Karpas-422 (cell line): Measurements from ENCODE around the gene DOCK7. TPM values are rescaled to one million over a fixed set of nuclear protein-coding genes. Genes with fewer than 3 reads are reported as not detected.
"Not testable (repeated sequence)": the region's sequence is repeated elsewhere in the genome, so short reads cannot be mapped to it uniquely, and the experiment has no call there.

Experiments
- DNase-seq: peaks from one replicate; pipeline ENCODE4 v3.0.0-alpha.2; 2015
- H2AFZ ChIP-seq: fragments of 200-600 bp; sonication (generic); 2 replicates; pipeline ENCODE4 v1.6.1; 2014; ENCODE audit warnings: antibody characterized with exemption, low read length, mixed read lengths
- H3K27ac ChIP-seq: fragments of 200-600 bp; sonication (generic); 2 replicates; pipeline ENCODE4 v1.5.1; 2014; ENCODE audit warnings: mild to moderate bottlenecking, low read length, moderate library complexity
- H3K27me3 ChIP-seq: fragments of 200-600 bp; sonication (generic); 2 replicates; pipeline ENCODE4 v1.6.1; 2014; ENCODE audit warnings: low read length, mixed read lengths
- H3K36me3 ChIP-seq: fragments of 200-600 bp; sonication (generic); 2 replicates; pipeline ENCODE4 v1.6.1; 2014; ENCODE audit warnings: low read length, mixed read lengths; ENCODE audit not compliant: insufficient read depth
- H3K4me1 ChIP-seq: fragments of 200-600 bp; sonication (generic); 2 replicates; pipeline ENCODE4 v1.6.1; 2014; ENCODE audit warnings: mild to moderate bottlenecking, low read length, mixed read lengths
- H3K4me2 ChIP-seq: fragments of 200-600 bp; sonication (generic); 2 replicates; pipeline ENCODE4 v1.6.1; 2014; ENCODE audit warnings: low read length, low read depth, mild to moderate bottlenecking; ENCODE audit not compliant: poor library complexity, severe bottlenecking
- H3K4me3 ChIP-seq: fragments of 200-600 bp; sonication (generic); 2 replicates; pipeline ENCODE4 v1.5.1; 2014; ENCODE audit warnings: mild to moderate bottlenecking, antibody characterized with exemption, low read length, mixed read lengths
- H3K79me2 ChIP-seq: fragments of 200-600 bp; sonication (generic); 2 replicates; pipeline ENCODE4 v1.6.1; 2014; ENCODE audit warnings: mild to moderate bottlenecking, low read length, mixed read lengths
- H3K9ac ChIP-seq: fragments of 200-600 bp; sonication (generic); 2 replicates; pipeline ENCODE4 v1.6.0; 2014; ENCODE audit warnings: low read length
- H3K9me2 ChIP-seq: fragments of 200-600 bp; sonication (generic), shearing (Covaris generic); replicated peaks from 2 replicates; pipeline ENCODE4 v1.6.0; 2014; ENCODE audit warnings: mild to moderate bottlenecking, low read length, moderate library complexity; ENCODE audit not compliant: insufficient read depth
- H3K9me3 ChIP-seq: fragments of 300-700, 200-600 bp; sonication (generic); 2 replicates; pipeline ENCODE4 v1.6.1; 2014; ENCODE audit warnings: low read length, mixed read lengths
- H4K20me1 ChIP-seq: fragments of 200-600 bp; sonication (generic); 2 replicates; pipeline ENCODE4 v1.6.1; 2014; ENCODE audit warnings: mild to moderate bottlenecking, antibody characterized with exemption, low read length, low read depth; ENCODE audit not compliant: insufficient read depth
- total RNA-seq: library from RNA; depleted of rRNA; stranded (reverse); fragments of >200 nt; shearing (Covaris generic); gene quantifications from 2 replicates; pipeline ENCODE4 v1.2.3, GENCODE V29; 2014; ENCODE audit warnings: low replicate concordance

The DOCK7 gene
- total RNA-seq, 1 experiment from 2014 or later, result 0.11 TPM

DNA sequence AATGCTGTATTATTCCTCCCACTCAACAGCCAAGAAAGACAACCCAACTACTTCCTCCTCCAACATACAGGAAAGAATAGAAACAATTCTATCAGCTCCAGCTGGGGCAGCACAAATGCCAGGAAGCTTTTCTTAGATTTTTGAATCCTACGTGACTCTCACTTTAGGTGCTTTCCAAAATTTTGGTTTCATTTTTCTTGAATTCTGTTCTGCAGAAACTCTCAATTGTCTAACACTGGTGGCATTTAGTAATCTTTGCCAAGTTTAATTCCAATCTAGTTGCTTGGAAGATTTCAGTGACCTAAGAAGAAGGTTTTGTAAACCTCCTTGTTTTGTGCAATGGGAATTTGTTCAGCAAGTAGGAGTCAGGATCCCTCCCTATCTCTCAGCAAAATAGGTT lies 37.1 kb upstream of the DOCK7 start:
- Histone ChIP-seq H3K4me2 (no peak overlapping the region), H2AFZ (no peak overlapping the region), H3K27me3 (no peaks in the 10 kb centered on the region), H3K9ac (no peak overlapping the region), H3K4me1 (no peaks in the 10 kb centered on the region), H3K36me3 (no peaks in the 10 kb centered on the region), H4K20me1 (no peaks in the 10 kb centered on the region), H3K9me3 (no peaks in the 10 kb centered on the region), H3K4me3 (no peak overlapping the region), H3K27ac (no peak overlapping the region), H3K79me2 (no peaks in the 10 kb centered on the region), H3K9me2 (no peaks in the 10 kb centered on the region)
- DNase-seq, result no peak

DNA sequence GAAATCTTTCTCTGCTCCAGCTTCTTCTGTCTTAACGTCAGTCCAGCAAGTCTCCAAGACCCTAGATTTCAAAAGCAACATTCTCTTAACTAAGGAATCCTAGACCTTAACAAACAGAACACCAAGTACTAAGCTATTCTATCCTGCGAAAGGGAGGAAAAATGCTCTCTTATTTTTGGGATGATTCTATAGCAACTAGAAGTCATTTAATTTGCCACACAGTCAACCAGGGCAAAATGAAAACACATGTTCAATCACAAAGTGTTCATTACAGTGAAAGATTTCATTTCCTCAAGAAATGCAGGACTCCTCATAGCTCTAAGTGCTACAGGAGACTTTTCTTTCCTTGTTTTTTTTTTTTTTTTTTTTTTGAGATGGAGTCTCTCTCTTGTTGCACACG lies 36.2 kb upstream of the DOCK7 start:
- no peaks in the 10 kb centered on the region for H3K79me2 ChIP-seq
- no peak overlapping the region for H3K9ac ChIP-seq
- no peaks in the 10 kb centered on the region for H3K36me3 ChIP-seq
- H3K27me3 ChIP-seq, result no peaks in the 10 kb centered on the region
- H3K9me3 ChIP-seq, result no peaks in the 10 kb centered on the region
- no peak overlapping the region for H3K4me3 ChIP-seq
- H4K20me1 ChIP-seq, result no peaks in the 10 kb centered on the region
- no peak overlapping the region for H3K4me2 ChIP-seq
- H2AFZ ChIP-seq, result no peak overlapping the region
- no peaks in the 10 kb centered on the region for H3K9me2 ChIP-seq
- no peak overlapping the region for H3K27ac ChIP-seq
- DNase-seq, result no peak
- no peaks in the 10 kb centered on the region for H3K4me1 ChIP-seq

DNA sequence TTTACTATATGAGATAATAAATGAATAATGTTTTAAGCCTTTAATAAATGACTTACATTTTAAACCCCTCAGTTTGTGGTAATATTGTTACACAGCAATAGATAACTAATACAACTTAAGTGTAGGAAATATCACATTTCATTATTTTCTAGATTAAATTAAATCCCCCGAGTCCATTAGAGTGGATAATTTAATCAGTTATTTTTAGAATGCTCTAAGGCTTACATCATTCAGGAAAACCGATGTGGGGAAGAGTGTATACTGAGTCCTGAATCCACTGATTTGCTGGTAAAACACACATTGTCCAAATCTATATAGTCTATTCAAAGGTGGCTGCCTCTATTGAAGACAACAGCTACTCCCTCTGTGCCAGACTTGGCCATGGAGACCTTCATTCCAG lies 35.7 kb upstream of the DOCK7 start:
- Histone ChIP-seq H2AFZ (no peak overlapping the region), H3K9me3 (no peaks in the 10 kb centered on the region), H3K4me1 (no peaks in the 10 kb centered on the region), H3K9ac (no peak overlapping the region), H3K4me3 (no peak overlapping the region), H3K79me2 (no peaks in the 10 kb centered on the region), H3K27me3 (no peaks in the 10 kb centered on the region), H3K27ac (no peak overlapping the region), H3K9me2 (no peaks in the 10 kb centered on the region), H4K20me1 (no peaks in the 10 kb centered on the region), H3K4me2 (no peak overlapping the region), H3K36me3 (no peaks in the 10 kb centered on the region)
- DNase-seq, result no peak

DNA sequence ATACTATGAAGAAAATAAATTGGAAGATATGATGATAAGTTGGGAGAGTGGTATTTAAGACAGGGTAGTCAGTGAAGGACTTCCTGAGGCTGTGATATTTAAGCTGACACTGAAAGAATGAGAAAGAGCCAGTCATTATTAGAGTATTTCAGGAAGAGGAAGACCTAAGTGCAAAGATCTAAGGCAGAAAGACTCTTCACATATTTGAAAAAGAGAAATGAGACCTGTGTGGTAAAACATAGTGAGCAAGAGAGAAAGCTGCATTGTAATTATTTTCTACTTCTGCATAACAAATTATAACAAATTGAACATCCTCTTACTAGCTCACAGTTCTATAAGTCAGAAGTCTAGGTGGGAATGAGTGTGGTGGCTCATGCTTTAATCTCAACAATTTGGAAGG lies 34.6 kb upstream of the DOCK7 start:
- DNase-seq, result no peak
- Histone ChIP-seq H3K9me2 (no peaks in the 10 kb centered on the region), H3K4me2 (no peak overlapping the region), H3K79me2 (no peaks in the 10 kb centered on the region), H4K20me1 (no peaks in the 10 kb centered on the region), H3K4me1 (no peaks in the 10 kb centered on the region), H3K27ac (no peak overlapping the region), H2AFZ (no peak overlapping the region), H3K4me3 (no peak overlapping the region), H3K9me3 (no peaks in the 10 kb centered on the region), H3K9ac (no peak overlapping the region), H3K36me3 (no peaks in the 10 kb centered on the region), H3K27me3 (no peaks in the 10 kb centered on the region)

DNA sequence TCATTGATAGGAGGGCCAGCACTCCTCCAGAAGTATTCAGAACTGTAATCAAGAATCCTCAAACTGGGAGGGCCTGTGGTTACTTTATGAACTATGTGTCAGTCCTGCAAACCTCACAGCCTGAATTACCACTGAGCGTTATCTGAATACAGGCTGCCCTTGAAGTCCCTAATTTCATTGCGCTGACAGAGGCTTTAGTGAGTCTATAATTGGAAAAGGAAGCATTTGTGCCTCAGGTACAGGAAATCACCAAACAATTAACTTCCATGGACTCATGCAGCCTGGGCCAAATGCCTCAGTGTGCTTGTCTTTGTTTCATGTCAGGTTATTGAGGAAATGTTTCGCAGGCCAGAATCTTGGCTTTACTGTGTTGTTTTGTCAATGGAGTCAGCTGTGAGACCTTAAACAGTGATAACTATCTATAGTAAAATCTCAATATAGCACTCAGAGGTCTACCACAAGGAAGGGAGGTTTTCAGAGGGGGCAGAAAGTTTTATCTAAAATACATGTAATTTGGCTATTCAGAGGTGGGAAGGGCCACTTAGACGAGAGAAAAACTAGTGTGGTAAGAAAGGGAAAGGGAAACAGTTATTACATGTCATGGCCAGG lies 32.9 kb upstream of the DOCK7 start:
- no peaks in the 10 kb centered on the region for H3K27me3 ChIP-seq
- H3K4me1 ChIP-seq, result no peaks in the 10 kb centered on the region
- H3K9me2 ChIP-seq, result no peaks in the 10 kb centered on the region
- no peak overlapping the region for H3K4me2 ChIP-seq
- H3K9me3 ChIP-seq, result no peaks in the 10 kb centered on the region
- no peaks in the 10 kb centered on the region for H4K20me1 ChIP-seq
- no peaks in the 10 kb centered on the region for H3K79me2 ChIP-seq
- H3K9ac ChIP-seq, result no peak overlapping the region
- H3K36me3 ChIP-seq, result no peaks in the 10 kb centered on the region
- no peak overlapping the region for H3K27ac ChIP-seq
- no peak overlapping the region for H3K4me3 ChIP-seq
- no peak overlapping the region for H2AFZ ChIP-seq
- no peak for DNase-seq

DNA sequence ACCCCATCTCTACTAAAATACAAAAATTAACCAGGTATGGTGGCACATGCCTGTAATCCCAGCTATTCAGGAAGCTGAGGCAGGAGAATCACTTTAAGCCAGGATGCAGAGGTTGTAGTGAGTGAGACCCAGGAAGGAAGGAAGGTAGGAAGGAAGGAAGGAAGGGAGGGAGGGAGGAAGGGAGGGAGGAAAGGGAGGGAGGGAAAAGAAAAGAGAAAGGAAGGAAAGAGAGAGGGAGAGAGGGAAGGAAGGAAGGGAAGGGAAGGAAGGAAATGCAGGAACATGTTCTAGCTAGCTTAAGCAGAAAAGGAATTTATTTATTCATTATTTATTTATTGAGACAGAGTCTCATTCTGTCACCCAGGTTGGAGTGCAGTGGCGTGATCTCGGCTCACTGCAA lies 30.2 kb upstream of the DOCK7 start:
- H3K4me1 ChIP-seq, H3K4me3 ChIP-seq, H3K27ac ChIP-seq, H3K9me2 ChIP-seq, H3K9me3 ChIP-seq, H3K36me3 ChIP-seq, H4K20me1 ChIP-seq, H3K27me3 ChIP-seq, H3K9ac ChIP-seq, H3K4me2 ChIP-seq, H2AFZ ChIP-seq, DNase-seq, H3K79me2 ChIP-seq: not testable (repeated sequence)

DNA sequence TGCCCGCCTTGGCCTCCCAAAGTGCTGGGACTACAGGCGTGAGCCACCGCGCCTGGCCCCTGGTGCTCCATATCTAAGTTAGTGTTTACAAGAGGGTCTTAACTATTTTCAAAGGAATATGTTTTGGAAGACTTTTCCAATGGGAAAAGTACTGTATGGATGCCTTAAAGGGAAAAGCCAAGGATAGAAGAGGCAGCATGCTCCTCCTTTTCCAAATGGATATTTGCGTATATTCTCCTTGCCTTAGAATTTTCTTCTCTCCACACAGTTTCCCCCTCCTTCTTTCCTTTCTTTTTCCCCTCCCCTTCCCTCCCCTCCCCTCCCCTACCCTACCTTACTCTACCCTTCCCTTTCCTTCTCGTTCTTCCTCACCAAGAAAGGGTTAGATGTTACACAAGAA lies 29.3 kb upstream of the DOCK7 start:
- Histone ChIP-seq H3K27ac (no peak overlapping the region), H3K27me3 (no peaks in the 10 kb centered on the region), H3K9me3 (no peaks in the 10 kb centered on the region), H3K4me2 (no peak overlapping the region), H3K9ac (no peak overlapping the region), H3K4me1 (no peaks in the 10 kb centered on the region), H2AFZ (no peak overlapping the region), H3K79me2 (no peaks in the 10 kb centered on the region), H3K9me2 (no peaks in the 10 kb centered on the region), H3K4me3 (no peak overlapping the region), H3K36me3 (no peaks in the 10 kb centered on the region), H4K20me1 (no peaks in the 10 kb centered on the region)
- DNase-seq, result no peak

DNA sequence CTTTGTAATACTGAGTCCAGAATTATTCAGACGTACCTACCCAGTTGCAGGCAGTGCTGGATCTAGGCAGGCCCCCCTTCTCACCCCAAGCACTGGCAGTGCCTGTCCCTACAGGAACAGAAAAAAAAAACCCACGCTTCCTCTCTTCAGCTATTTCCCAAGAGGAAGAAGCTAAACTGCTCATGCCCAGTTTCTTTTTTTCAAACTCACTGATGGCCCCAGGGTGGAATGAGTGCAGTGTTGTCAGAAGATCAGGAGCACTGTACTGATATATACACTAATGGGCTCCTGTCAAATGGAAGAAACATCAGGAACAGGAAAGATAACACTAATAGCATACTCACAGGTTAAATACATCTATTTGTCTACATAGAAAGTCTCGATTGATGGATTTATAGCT lies 28.2 kb upstream of the DOCK7 start:
- Histone ChIP-seq H2AFZ (no peak overlapping the region), H3K36me3 (no peaks in the 10 kb centered on the region), H3K27me3 (no peaks in the 10 kb centered on the region), H3K4me3 (no peak overlapping the region), H3K4me1 (no peaks in the 10 kb centered on the region), H3K27ac (no peak overlapping the region), H3K9me3 (no peaks in the 10 kb centered on the region), H3K9me2 (no peaks in the 10 kb centered on the region), H3K9ac (no peak overlapping the region), H3K4me2 (no peak overlapping the region), H4K20me1 (no peaks in the 10 kb centered on the region), H3K79me2 (no peaks in the 10 kb centered on the region)
- no peak for DNase-seq
